HG03354 (cell line): ENCODE data around the gene ZNF385D.
"Not testable (repeated sequence)": the region's sequence is repeated elsewhere in the genome, so short reads cannot be mapped to it uniquely, and the experiment has no call there.

Experiments
- ATAC-seq: cut with Tn5 transposase; IDR thresholded peaks from one replicate; pipeline ENCODE4 v1.9.1; 2021; ENCODE audit warnings: mild to moderate bottlenecking; ENCODE audit not compliant: unreplicated experiment, poor library complexity, severe bottlenecking

The ZNF385D gene

GRCh38 chr3:21531909-21532308 lies 219.1 kb downstream of the ZNF385D start:
- ATAC-seq, result no peak

GRCh38 chr3:21528291-21528995 lies 222.6 kb downstream of the ZNF385D start:
- no peak for ATAC-seq

- no peak for ATAC-seq
Observed at GRCh38 chr3:21526461-21526860, 224.5 kb downstream of the ZNF385D start.

- ATAC-seq, result no peak
Observed at GRCh38 chr3:21524133-21524532, 226.9 kb downstream of the ZNF385D start.

- no peak for ATAC-seq
Observed at GRCh38 chr3:21520106-21520963, 230.7 kb downstream of the ZNF385D start.

GRCh38 chr3:21517184-21517583 lies 233.8 kb downstream of the ZNF385D start:
- ATAC-seq, result no peak

GRCh38 chr3:21515417-21515816 lies 235.6 kb downstream of the ZNF385D start:
- no peak for ATAC-seq

- ATAC-seq, result no peak
Observed at GRCh38 chr3:21509731-21510470, 241.1 kb downstream of the ZNF385D start.

GRCh38 chr3:21508246-21508645 lies 242.8 kb downstream of the ZNF385D start:
- ATAC-seq, result no peak

- no peak for ATAC-seq
Observed at GRCh38 chr3:21505711-21506460, 245.1 kb downstream of the ZNF385D start.

- no peak for ATAC-seq
Observed at GRCh38 chr3:21502656-21503055, 248.4 kb downstream of the ZNF385D start.

- ATAC-seq, result no peak
Observed at GRCh38 chr3:21500834-21501233, 250.2 kb downstream of the ZNF385D start.

GRCh38 chr3:21490671-21491070 lies 260.3 kb downstream of the ZNF385D start:
- ATAC-seq, result not testable (repeated sequence)

GRCh38 chr3:21487520-21487919 lies 263.5 kb downstream of the ZNF385D start:
- ATAC-seq, result no peak

- not testable (repeated sequence) for ATAC-seq
Observed at GRCh38 chr3:21486024-21486935, 264.7 kb downstream of the ZNF385D start.

- ATAC-seq, result no peak
Observed at GRCh38 chr3:21484828-21485144, 266.2 kb downstream of the ZNF385D start.

- ATAC-seq, result peak; percentile 53
Observed at GRCh38 chr3:21484057-21484827, 266.8 kb downstream of the ZNF385D start.

- no peak for ATAC-seq
Observed at GRCh38 chr3:21481991-21482390, 269.0 kb downstream of the ZNF385D start.
